ENCODE results near the gene TNS3. TPM values are rescaled to one million over a fixed set of nuclear protein-coding genes. Genes with fewer than 3 reads are reported as not detected.

TNS3 gene
- total and polyA plus RNA-seq, 2 of the 13 experiments (the other 11 are each of a cell fraction or from before 2014, with no cell fraction given) = 52.9 to 55.7 TPM

DNA sequence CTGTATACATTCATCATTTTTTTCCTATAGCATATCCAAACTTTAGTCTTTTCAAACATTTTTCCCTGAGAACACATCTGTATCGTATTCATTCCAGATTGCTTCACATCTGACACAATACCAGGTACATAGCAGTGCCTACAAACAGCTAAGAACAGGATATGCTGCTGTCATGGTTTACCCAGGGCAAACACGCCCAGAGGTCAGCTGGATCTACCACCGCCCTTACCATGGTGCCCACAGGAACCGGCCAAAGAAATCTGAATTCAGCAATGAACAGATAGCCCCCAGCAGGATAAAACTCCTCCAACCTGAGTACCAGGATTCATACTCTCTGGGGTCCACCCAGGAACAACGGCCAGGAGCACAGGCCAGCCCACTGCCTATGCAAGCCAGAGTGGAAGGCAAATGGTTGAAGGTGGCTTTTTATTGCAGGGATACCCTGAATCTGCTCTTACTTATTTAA is 43.0 kb downstream of the TNS3 start (continued):
- TF ChIP-seq ZNF781 (CRISPR knock-in tag; IDR thresholded peaks at IDR 0.05; ENCODE audit: borderline replicate concordance, not compliant biosample characterization) (no peak), FOSL1 (CRISPR knock-in tag; IDR thresholded peaks at IDR 0.05; ENCODE audit: borderline replicate concordance) (no peak), NFIB (CRISPR knock-in tag; IDR thresholded peaks at IDR 0.05; ENCODE audit: borderline replicate concordance) (no peak), TCF7L2 (IDR thresholded peaks at IDR 0.05; ENCODE audit: low read depth, low read length) (no peak), SRY (CRISPR knock-in tag; IDR thresholded peaks at IDR 0.05) (no peak), BHLHE40 (IDR thresholded peaks at IDR 0.05; ENCODE audit: low read length) (no peak), SNRNP70 (IDR thresholded peaks at IDR 0.05; ENCODE audit: low read depth, low read length) (no peak), ZNF430 (CRISPR knock-in tag; IDR thresholded peaks at IDR 0.05) (no peak), TP53 (CRISPR knock-in tag; conservative IDR thresholded peaks at IDR 0.05) (no peak), ZIK1 (CRISPR knock-in tag; IDR thresholded peaks at IDR 0.05; ENCODE audit: borderline replicate concordance, low read depth) (no peak), PCBP1 (IDR thresholded peaks at IDR 0.05; ENCODE audit: borderline replicate concordance, low read depth, low read length) (no peak), PRMT3 (CRISPR knock-in tag; IDR thresholded peaks at IDR 0.05; ENCODE audit: borderline replicate concordance, low read depth) (no peak)
- TF ChIP-seq, protein P1, sequence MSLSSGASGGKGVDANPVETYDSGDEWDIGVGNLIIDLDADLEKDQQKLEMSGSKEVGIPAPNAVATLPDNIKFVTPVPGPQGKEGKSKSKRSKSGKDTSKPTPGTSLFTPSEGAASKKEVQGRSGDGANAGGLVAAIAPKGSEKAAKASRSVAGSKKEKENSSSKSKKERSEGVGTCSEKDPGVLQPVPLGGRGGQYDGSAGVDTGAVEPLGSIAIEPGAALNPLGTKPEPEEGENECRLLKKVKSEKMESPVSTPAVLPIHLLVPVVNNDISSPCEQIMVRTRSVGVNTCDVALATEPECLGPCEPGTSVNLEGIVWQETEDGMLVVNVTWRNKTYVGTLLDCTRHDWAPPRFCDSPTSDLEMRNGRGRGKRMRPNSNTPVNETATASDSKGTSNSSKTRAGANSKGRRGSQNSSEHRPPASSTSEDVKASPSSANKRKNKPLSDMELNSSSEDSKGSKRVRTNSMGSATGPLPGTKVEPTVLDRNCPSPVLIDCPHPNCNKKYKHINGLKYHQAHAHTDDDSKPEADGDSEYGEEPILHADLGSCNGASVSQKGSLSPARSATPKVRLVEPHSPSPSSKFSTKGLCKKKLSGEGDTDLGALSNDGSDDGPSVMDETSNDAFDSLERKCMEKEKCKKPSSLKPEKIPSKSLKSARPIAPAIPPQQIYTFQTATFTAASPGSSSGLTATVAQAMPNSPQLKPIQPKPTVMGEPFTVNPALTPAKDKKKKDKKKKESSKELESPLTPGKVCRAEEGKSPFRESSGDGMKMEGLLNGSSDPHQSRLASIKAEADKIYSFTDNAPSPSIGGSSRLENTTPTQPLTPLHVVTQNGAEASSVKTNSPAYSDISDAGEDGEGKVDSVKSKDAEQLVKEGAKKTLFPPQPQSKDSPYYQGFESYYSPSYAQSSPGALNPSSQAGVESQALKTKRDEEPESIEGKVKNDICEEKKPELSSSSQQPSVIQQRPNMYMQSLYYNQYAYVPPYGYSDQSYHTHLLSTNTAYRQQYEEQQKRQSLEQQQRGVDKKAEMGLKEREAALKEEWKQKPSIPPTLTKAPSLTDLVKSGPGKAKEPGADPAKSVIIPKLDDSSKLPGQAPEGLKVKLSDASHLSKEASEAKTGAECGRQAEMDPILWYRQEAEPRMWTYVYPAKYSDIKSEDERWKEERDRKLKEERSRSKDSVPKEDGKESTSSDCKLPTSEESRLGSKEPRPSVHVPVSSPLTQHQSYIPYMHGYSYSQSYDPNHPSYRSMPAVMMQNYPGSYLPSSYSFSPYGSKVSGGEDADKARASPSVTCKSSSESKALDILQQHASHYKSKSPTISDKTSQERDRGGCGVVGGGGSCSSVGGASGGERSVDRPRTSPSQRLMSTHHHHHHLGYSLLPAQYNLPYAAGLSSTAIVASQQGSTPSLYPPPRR (CRISPR knock-in tag; IDR thresholded peaks at IDR 0.05; ENCODE audit: borderline replicate concordance) = peak; percentile 30
- TF ChIP-seq, protein P2, sequence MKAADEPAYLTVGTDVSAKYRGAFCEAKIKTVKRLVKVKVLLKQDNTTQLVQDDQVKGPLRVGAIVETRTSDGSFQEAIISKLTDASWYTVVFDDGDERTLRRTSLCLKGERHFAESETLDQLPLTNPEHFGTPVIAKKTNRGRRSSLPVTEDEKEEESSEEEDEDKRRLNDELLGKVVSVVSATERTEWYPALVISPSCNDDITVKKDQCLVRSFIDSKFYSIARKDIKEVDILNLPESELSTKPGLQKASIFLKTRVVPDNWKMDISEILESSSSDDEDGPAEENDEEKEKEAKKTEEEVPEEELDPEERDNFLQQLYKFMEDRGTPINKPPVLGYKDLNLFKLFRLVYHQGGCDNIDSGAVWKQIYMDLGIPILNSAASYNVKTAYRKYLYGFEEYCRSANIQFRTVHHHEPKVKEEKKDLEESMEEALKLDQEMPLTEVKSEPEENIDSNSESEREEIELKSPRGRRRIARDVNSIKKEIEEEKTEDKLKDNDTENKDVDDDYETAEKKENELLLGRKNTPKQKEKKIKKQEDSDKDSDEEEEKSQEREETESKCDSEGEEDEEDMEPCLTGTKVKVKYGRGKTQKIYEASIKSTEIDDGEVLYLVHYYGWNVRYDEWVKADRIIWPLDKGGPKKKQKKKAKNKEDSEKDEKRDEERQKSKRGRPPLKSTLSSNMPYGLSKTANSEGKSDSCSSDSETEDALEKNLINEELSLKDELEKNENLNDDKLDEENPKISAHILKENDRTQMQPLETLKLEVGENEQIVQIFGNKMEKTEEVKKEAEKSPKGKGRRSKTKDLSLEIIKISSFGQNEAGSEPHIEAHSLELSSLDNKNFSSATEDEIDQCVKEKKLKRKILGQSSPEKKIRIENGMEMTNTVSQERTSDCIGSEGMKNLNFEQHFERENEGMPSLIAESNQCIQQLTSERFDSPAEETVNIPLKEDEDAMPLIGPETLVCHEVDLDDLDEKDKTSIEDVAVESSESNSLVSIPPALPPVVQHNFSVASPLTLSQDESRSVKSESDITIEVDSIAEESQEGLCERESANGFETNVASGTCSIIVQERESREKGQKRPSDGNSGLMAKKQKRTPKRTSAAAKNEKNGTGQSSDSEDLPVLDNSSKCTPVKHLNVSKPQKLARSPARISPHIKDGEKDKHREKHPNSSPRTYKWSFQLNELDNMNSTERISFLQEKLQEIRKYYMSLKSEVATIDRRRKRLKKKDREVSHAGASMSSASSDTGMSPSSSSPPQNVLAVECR (CRISPR knock-in tag; IDR thresholded peaks at IDR 0.05; ENCODE audit: borderline replicate concordance) = 0 out of 2 replicates have a peak, but pooled peaks have one; percentile 1
- TF ChIP-seq, protein P3, sequence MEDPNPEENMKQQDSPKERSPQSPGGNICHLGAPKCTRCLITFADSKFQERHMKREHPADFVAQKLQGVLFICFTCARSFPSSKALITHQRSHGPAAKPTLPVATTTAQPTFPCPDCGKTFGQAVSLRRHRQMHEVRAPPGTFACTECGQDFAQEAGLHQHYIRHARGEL (CRISPR knock-in tag; IDR thresholded peaks at IDR 0.05) = no peak
- TF ChIP-seq, protein P4, sequence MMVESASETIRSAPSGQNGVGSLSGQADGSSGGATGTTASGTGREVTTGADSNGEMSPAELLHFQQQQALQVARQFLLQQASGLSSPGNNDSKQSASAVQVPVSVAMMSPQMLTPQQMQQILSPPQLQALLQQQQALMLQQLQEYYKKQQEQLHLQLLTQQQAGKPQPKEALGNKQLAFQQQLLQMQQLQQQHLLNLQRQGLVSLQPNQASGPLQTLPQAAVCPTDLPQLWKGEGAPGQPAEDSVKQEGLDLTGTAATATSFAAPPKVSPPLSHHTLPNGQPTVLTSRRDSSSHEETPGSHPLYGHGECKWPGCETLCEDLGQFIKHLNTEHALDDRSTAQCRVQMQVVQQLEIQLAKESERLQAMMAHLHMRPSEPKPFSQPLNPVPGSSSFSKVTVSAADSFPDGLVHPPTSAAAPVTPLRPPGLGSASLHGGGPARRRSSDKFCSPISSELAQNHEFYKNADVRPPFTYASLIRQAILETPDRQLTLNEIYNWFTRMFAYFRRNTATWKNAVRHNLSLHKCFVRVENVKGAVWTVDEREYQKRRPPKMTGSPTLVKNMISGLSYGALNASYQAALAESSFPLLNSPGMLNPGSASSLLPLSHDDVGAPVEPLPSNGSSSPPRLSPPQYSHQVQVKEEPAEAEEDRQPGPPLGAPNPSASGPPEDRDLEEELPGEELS (CRISPR knock-in tag; IDR thresholded peaks at IDR 0.05) = peak; percentile 73

Data from HepG2 (cell line).